SK-N-MC (cell line): ENCODE data around the gene HBA2.

Experiments used
- EZH2 ChIP-seq: fragments of 200-600 bp; sonication (generic); IDR thresholded peaks from one replicate; pipeline ENCODE4 v1.6.1; 2017; ENCODE audit warnings: antibody characterized with exemption
- FOXP2 ChIP-seq: optimal IDR thresholded peaks from 2 replicates; pipeline ENCODE3; 2011; ENCODE audit warnings: mild to moderate bottlenecking, moderate library complexity; ENCODE audit not compliant: insufficient read depth; ENCODE audit errors: extremely low read length, control extremely low read depth
- POLR2AphosphoS5 ChIP-seq: IDR thresholded peaks from 2 replicates; pipeline ENCODE4 v1.6.1; 2012; ENCODE audit warnings: mild to moderate bottlenecking, low read depth, low read length, borderline replicate concordance

DNA sequence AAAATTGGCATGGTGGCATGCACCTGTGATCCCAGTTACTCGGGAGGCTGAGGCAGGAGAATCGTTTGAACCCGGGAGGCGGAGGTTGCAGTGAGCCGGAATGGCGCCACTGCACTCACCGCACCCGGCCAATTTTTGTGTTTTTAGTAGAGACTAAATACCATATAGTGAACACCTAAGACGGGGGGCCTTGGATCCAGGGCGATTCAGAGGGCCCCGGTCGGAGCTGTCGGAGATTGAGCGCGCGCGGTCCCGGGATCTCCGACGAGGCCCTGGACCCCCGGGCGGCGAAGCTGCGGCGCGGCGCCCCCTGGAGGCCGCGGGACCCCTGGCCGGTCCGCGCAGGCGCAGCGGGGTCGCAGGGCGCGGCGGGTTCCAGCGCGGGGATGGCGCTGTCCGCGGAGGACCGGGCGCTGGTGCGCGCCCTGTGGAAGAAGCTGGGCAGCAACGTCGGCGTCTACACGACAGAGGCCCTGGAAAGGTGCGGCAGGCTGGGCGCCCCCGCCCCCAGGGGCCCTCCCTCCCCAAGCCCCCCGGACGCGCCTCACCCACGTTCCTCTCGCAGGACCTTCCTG lies 7.5 kb downstream of the HBA2 start, which contains the start of gene HBQ1:
- TF ChIP-seq POLR2AphosphoS5 = no peak
- TF ChIP-seq EZH2 = no peak
- no peak for TF ChIP-seq FOXP2
